Measurements from ENCODE around the gene PTCD2.

PTCD2 gene

GRCh38 chr5:72359886-72360285, 39.7 kb downstream of the PTCD2 start:
- no peak for TF ChIP-seq CTCF (conservative IDR thresholded peaks at IDR 0.05; ENCODE audit: low read depth, low read length)
- no peak for DNase-seq (ENCODE audit: low read depth)
- H3K4me3 ChIP-seq (ENCODE audit: low read length) = no peak overlapping the region

DNA sequence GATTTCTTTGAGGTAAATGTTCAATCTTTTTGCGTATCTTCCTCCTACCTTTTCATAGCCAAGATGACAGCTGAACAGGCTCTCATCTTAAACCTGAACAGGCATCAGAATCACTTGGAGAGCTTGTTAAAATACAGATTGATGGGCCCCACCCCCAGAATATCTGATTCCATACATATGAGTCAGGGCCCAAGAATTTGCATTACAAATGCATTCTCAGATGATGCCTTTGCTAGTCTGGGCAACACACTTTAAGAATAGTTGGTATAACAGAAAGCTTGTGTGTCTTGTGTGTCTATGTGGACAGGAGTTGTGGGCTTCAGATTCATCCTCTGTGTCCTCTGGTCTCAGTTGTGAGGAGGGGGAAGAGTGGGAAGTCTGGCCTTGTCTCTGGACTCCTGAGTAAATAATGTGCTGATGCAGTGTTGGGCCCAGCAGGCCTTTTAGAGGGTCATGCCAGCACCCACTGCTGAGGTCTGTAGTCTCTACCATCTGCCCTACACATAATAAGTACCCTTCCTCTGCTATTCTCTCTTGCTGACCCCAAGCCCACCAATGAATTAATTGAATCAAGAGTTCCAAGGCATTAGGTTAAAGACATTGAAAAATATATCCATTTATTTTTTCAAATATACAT, 43.1 kb downstream of the PTCD2 start:
- no peak for DNase-seq (ENCODE audit: low read depth)
- no peak for TF ChIP-seq CTCF (conservative IDR thresholded peaks at IDR 0.05; ENCODE audit: low read depth, low read length)
- H3K4me3 ChIP-seq (ENCODE audit: low read length) = no peak overlapping the region

- no peak for DNase-seq (ENCODE audit: low read depth)
- no peak overlapping the region for H3K4me3 ChIP-seq (ENCODE audit: low read length)
- TF ChIP-seq CTCF (conservative IDR thresholded peaks at IDR 0.05; ENCODE audit: low read depth, low read length) = no peak
Measured at GRCh38 chr5:72364171-72364570, 44.0 kb downstream of the PTCD2 start.

DNA sequence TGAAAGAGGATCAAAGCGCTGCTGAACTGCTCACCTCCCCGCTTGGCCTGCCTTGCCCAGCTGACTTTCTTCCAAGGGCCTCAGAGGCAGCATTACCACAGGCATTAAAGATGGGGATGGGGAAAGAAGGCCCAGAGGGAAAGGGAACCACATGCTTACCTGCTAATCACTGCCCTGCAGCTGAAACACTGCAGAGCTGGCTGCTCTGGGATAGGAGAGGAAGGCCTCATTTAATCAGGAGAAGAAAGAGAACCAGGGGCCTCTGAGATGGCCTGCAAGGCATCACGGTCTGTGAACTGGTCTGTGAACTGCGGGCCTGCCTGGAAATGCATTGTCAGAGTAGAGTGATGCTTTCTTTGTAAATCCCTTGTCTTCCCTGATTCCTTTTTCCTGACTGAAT, 44.8 kb downstream of the PTCD2 start:
- no peak for DNase-seq (ENCODE audit: low read depth)
- TF ChIP-seq CTCF (conservative IDR thresholded peaks at IDR 0.05; ENCODE audit: low read depth, low read length) = no peak
- H3K4me3 ChIP-seq (ENCODE audit: low read length) = no peak overlapping the region

DNA sequence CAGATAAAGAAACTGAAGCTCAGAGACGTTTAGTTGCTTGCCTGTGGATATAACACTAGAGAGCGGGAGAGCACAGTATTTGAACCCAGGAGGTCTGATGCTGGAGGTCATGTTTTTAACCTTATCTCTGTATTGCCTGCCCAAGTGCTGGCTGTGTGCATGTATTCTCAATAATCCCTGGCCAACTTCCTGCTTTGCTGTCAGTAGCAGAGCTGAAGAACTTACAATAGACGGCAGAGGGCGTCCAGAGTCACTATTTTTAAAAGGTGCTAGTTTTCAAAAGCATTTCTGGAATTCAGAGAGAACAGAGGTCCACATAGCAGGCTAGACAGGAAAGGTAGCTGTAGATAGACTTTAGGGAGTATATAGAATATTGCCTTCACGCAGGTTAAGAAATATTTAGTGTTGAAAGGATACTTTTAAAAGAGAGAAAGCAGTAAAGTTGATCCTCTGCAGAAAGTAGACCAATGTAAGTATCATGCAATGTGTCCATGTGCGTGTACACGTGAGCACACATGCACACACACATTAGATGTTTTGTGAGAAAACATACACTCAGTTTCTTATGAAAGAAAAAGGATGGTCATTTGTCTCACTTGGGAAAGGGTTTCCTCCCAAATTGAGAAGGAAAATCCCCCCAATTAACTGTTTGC, 46.3 kb downstream of the PTCD2 start:
- H3K4me3 ChIP-seq (ENCODE audit: low read length) = no peak overlapping the region
- no peak for DNase-seq (ENCODE audit: low read depth)
- peak; percentile 79 for TF ChIP-seq CTCF (conservative IDR thresholded peaks at IDR 0.05; ENCODE audit: low read depth, low read length)

- TF ChIP-seq CTCF (conservative IDR thresholded peaks at IDR 0.05; ENCODE audit: low read depth, low read length) = no peak
- no peak for DNase-seq (ENCODE audit: low read depth)
- H3K4me3 ChIP-seq (ENCODE audit: low read length) = no peak overlapping the region
Measured at GRCh38 chr5:72368271-72368670, 48.1 kb downstream of the PTCD2 start.

- H3K4me3 ChIP-seq (ENCODE audit: low read length) = no peak overlapping the region
- DNase-seq (ENCODE audit: low read depth) = no peak
Measured at GRCh38 chr5:72369301-72369700, 49.1 kb downstream of the PTCD2 start.

More at GRCh38 chr5:72369301-72369700, 49.1 kb downstream of the PTCD2 start:
- no peak for TF ChIP-seq CTCF (conservative IDR thresholded peaks at IDR 0.05; ENCODE audit: low read depth, low read length)

Measured in retinal pigment epithelial cell (primary cell).